ENCODE measurements around the gene DNAJB7.

GRCh38 chr22:40862537-40862936, 624 bp upstream of the DNAJB7 start:
- TF ChIP-seq CTCF (conservative IDR thresholded peaks at IDR 0.05; ENCODE audit: low read length) (no peak), EZH2phosphoT487 (IDR thresholded peaks at IDR 0.05; ENCODE audit: borderline replicate concordance) (no peak)

All from Loucy (cell line).